GM12878 (cell line): ENCODE results near the gene SPTBN1. TPM values are rescaled to one million over a fixed set of nuclear protein-coding genes. Genes with fewer than 3 reads are reported as not detected.

Experiments
- EZH2 ChIP-seq: IDR thresholded peaks from 2 replicates; pipeline ENCODE4 v1.6.1; 2012; ENCODE audit warnings: low read depth, mild to moderate bottlenecking, control low read depth, inconsistent platforms, low read length, borderline replicate concordance; ENCODE audit not compliant: control insufficient read depth
- LARP7 ChIP-seq: fragments of 450-650 bp; IDR thresholded peaks from 2 replicates; pipeline ENCODE4 v1.6.1; 2017; ENCODE audit warnings: mild to moderate bottlenecking
- PRDM15 ChIP-seq: fragments of 450-650 bp; formaldehyde crosslinking; IDR thresholded peaks from 2 replicates; pipeline ENCODE4 v1.4.0; 2020; ENCODE audit warnings: mild to moderate bottlenecking, moderate library complexity
- polyA plus RNA-seq, 11 experiments: library from polyadenylated mRNA; depleted of rRNA in 4 of 11; unstranded in 6 of 11; stranded (reverse) in 5 of 11; fragments of >200 nt; fragmentation: Nextera tagmentation in 4 of 11; fragmentation: Illumina TruSeq in 1 of 11; extraction: Ambion mirVana in 4 of 11; extraction: Trizol in 1 of 11; gene quantifications; 1 replicate in 1 of 11; 2 replicates in 10 of 11; pipeline versions ENCODE4 v1.2.1 to v1.2.3, GENCODE V29; 2011 to 2016; ENCODE audit warnings: inconsistent platforms in 2 of 11, missing spikeins in 2 of 11, low read depth in 1 of 11
- total RNA-seq, 4 experiments: library from RNA; depleted of rRNA in 3 of 4; stranded (reverse); fragments of >200 nt in 3 of 4; fragmentation: Illumina TruSeq in 1 of 4; extraction: Trizol in 1 of 4; gene quantifications; 2 replicates each; pipeline versions ENCODE4 v1.2.1 to v1.2.3, GENCODE V29; 2013 to 2021
- TF ChIP-seq, protein P1 (sequence below): fragments of 450-650 bp; IDR thresholded peaks from 2 replicates; pipeline ENCODE4 v1.6.1; 2017; ENCODE audit warnings: mild to moderate bottlenecking, moderate library complexity

The SPTBN1 gene
- total and polyA plus RNA-seq, 10 of the 15 experiments (the other 5 are each of a cell fraction or from before 2014, with no cell fraction given): 20.6 to 154 (median 76.7) TPM

GRCh38 chr2:54486766-54487165 is 30.6 kb downstream of the SPTBN1 start (continued):
- TF ChIP-seq PRDM15: no peak
- TF ChIP-seq, protein P1, sequence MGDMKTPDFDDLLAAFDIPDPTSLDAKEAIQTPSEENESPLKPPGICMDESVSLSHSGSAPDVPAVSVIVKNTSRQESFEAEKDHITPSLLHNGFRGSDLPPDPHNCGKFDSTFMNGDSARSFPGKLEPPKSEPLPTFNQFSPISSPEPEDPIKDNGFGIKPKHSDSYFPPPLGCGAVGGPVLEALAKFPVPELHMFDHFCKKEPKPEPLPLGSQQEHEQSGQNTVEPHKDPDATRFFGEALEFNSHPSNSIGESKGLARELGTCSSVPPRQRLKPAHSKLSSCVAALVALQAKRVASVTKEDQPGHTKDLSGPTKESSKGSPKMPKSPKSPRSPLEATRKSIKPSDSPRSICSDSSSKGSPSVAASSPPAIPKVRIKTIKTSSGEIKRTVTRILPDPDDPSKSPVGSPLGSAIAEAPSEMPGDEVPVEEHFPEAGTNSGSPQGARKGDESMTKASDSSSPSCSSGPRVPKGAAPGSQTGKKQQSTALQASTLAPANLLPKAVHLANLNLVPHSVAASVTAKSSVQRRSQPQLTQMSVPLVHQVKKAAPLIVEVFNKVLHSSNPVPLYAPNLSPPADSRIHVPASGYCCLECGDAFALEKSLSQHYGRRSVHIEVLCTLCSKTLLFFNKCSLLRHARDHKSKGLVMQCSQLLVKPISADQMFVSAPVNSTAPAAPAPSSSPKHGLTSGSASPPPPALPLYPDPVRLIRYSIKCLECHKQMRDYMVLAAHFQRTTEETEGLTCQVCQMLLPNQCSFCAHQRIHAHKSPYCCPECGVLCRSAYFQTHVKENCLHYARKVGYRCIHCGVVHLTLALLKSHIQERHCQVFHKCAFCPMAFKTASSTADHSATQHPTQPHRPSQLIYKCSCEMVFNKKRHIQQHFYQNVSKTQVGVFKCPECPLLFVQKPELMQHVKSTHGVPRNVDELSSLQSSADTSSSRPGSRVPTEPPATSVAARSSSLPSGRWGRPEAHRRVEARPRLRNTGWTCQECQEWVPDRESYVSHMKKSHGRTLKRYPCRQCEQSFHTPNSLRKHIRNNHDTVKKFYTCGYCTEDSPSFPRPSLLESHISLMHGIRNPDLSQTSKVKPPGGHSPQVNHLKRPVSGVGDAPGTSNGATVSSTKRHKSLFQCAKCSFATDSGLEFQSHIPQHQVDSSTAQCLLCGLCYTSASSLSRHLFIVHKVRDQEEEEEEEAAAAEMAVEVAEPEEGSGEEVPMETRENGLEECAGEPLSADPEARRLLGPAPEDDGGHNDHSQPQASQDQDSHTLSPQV: no peak
- no peak for TF ChIP-seq EZH2
- no peak for TF ChIP-seq LARP7
- TF ChIP-seq, all 136 proteins: peak for 0
